Osteoblast (primary cell): ENCODE data around the gene HACD2. TPM values are rescaled to one million over a fixed set of nuclear protein-coding genes. Genes with fewer than 3 reads are reported as not detected.

Experiments used
- DNase-seq: peaks from one replicate; pipeline ENCODE4 v3.0.0; 2011; ENCODE audit warnings: low spot score, mixed read lengths; ENCODE audit not compliant: insufficient read length; ENCODE audit errors: missing footprints
- H2AFZ ChIP-seq: 2 replicates; pipeline ENCODE4 v1.6.0; 2011; ENCODE audit warnings: mild to moderate bottlenecking, low read length
- H3K27ac ChIP-seq: 2 replicates; pipeline ENCODE4 v1.5.1; 2011; ENCODE audit warnings: mild to moderate bottlenecking, low read depth, low read length, moderate library complexity
- H3K27me3 ChIP-seq: 2 replicates; pipeline ENCODE4 v1.6.0; 2012; ENCODE audit warnings: mild to moderate bottlenecking, control low read depth, inconsistent platforms, low read length, moderate library complexity; ENCODE audit not compliant: insufficient read depth
- H3K36me3 ChIP-seq: 2 replicates; pipeline ENCODE4 v1.5.1; 2011; ENCODE audit warnings: mild to moderate bottlenecking, low read length, control low read depth, moderate library complexity; ENCODE audit not compliant: insufficient read depth
- H3K4me1 ChIP-seq: 2 replicates; pipeline ENCODE4 v1.5.1; 2011; ENCODE audit warnings: mild to moderate bottlenecking, low read length, control low read depth, moderate library complexity; ENCODE audit not compliant: insufficient read depth
- H3K4me2 ChIP-seq: 2 replicates; pipeline ENCODE4 v1.6.0; 2011; ENCODE audit warnings: mild to moderate bottlenecking, low read length; ENCODE audit not compliant: insufficient read depth
- H3K4me3 ChIP-seq: fragments of 200-600 bp; sonication (generic); 3 replicates; pipeline ENCODE4 v1.5.1; 2012; ENCODE audit warnings: mild to moderate bottlenecking, low read length, inconsistent platforms; ENCODE audit not compliant: insufficient read depth
- H3K79me2 ChIP-seq: 2 replicates; pipeline ENCODE4 v1.6.0; 2012; ENCODE audit warnings: mild to moderate bottlenecking, low read length, control low read depth, inconsistent platforms; ENCODE audit not compliant: insufficient read depth
- H3K9me3 ChIP-seq: 2 replicates; pipeline ENCODE4 v1.5.1; 2011; ENCODE audit warnings: low read depth, low read length, control low read depth
- H4K20me1 ChIP-seq: 2 replicates; pipeline ENCODE4 v1.6.0; 2012; ENCODE audit warnings: mild to moderate bottlenecking, low read length, control low read depth; ENCODE audit not compliant: insufficient read depth
- CTCF ChIP-seq: IDR thresholded peaks from 2 replicates; pipeline ENCODE4 v1.5.1; 2011; ENCODE audit warnings: mild to moderate bottlenecking, low read depth, low read length, moderate library complexity; ENCODE audit errors: extremely low read depth
- total RNA-seq: library from RNA; depleted of rRNA; stranded (reverse); fragments of >200 nt; gene quantifications from 2 replicates; pipeline ENCODE4 v1.2.3, GENCODE V29; 2012

HACD2 gene
- total RNA-seq, 1 donor, result 27.5 TPM

- no peak for DNase-seq
- Histone ChIP-seq H3K79me2 (no peaks in the 10 kb centered on the region), H4K20me1 (no peaks in the 10 kb centered on the region), H2AFZ (no peak overlapping the region), H3K4me2 (no peak overlapping the region), H3K36me3 (no peaks in the 10 kb centered on the region), H3K27me3 (peaks cover 58% of the 10 kb centered on the region), H3K9me3 (no peaks in the 10 kb centered on the region), H3K4me3 (no peak overlapping the region), H3K27ac (no peak overlapping the region), H3K4me1 (no peaks in the 10 kb centered on the region)
- no peak for TF ChIP-seq CTCF
Measured at GRCh38 chr3:123476967-123477750, 107.7 kb downstream of the HACD2 start.

GRCh38 chr3:123475786-123476185 is 109.1 kb downstream of the HACD2 start:
- Histone ChIP-seq H3K4me3 (no peak overlapping the region), H3K9me3 (no peaks in the 10 kb centered on the region), H4K20me1 (no peaks in the 10 kb centered on the region), H3K79me2 (no peaks in the 10 kb centered on the region), H3K27ac (no peak overlapping the region), H3K4me1 (no peaks in the 10 kb centered on the region), H3K4me2 (no peak overlapping the region), H3K36me3 (no peaks in the 10 kb centered on the region), H2AFZ (no peak overlapping the region), H3K27me3 (peaks cover 53% of the 10 kb centered on the region)
- DNase-seq, result no peak
- TF ChIP-seq CTCF, result no peak

DNA sequence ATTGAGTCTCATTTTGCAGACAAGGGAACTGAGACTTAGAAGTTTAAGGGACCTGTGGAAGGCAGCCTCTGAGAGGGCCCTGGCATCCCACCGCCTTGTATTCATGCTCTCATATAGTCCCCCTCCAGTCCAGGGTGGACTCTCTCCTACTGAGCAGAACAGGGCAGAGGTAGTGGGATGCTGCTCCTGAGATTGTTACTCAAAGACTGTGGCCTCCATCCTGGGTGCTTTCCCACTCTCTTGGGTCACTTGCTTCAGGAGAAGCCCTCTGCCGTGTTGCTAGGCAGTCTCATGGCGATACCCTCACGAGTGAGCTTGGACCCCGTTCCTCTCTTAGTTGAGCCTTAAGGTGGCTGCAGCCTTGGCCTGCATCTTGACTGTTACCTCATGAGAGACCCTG is 113.7 kb downstream of the HACD2 start:
- no peaks in the 10 kb centered on the region for H3K4me1 ChIP-seq
- no peak for TF ChIP-seq CTCF
- H2AFZ ChIP-seq, result no peak overlapping the region
- no peak overlapping the region for H3K4me3 ChIP-seq
- no peak for DNase-seq
- no peaks in the 10 kb centered on the region for H4K20me1 ChIP-seq
- no peaks in the 10 kb centered on the region for H3K9me3 ChIP-seq
- no peak overlapping the region for H3K27ac ChIP-seq
- no peaks in the 10 kb centered on the region for H3K79me2 ChIP-seq
- peaks cover 55% of the 10 kb centered on the region for H3K27me3 ChIP-seq
- no peak overlapping the region for H3K4me2 ChIP-seq
- H3K36me3 ChIP-seq, result no peaks in the 10 kb centered on the region

DNA sequence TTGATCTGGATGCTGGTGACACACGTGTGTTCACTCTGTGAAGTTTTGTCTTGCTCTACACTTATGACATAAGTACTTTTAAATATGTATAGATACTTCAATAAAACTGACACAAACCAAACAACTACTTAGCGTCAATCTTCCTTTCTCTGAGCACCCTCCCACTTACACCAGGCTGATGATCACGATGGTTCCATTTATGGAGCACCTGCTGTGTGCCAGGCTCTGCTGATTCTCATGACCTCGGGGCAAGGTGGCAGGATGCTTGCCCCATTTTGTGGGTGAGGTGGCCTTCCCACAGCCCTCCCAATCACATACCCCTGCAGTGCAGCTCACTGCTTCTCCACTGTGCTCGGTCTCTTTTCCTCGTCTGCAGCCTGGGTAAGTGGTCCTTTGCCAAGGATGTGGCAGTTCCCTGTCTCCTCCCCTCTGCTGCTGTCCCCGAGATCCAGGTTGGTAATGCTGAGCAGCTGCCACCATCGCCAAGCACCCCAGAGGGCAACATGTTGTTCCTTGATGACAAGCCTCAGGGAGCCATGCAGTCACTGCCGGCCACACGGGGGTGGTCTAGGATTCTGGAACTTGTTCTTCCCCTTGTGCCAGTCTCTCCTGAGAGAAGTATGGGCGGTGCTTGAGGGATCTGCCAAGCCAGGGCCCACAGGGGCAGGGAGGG is 115.4 kb downstream of the HACD2 start:
- no peak overlapping the region for H2AFZ ChIP-seq
- H3K4me1 ChIP-seq, result no peaks in the 10 kb centered on the region
- TF ChIP-seq CTCF, result no peak
- H3K27ac ChIP-seq, result no peak overlapping the region
- no peaks in the 10 kb centered on the region for H3K36me3 ChIP-seq
- H3K27me3 ChIP-seq, result peaks cover 48% of the 10 kb centered on the region
- no peaks in the 10 kb centered on the region for H3K9me3 ChIP-seq
- no peak overlapping the region for H3K4me2 ChIP-seq
- no peak overlapping the region for H3K4me3 ChIP-seq
- no peaks in the 10 kb centered on the region for H3K79me2 ChIP-seq
- no peak for DNase-seq
- H4K20me1 ChIP-seq, result no peaks in the 10 kb centered on the region
